Astrocyte (in vitro differentiated cells and primary cell): Measurements from ENCODE around the gene MRPS18B. TPM values are rescaled to one million over a fixed set of nuclear protein-coding genes. Genes with fewer than 3 reads are reported as not detected.

Source experiments
- DNase-seq: peaks from one replicate; pipeline ENCODE4 v3.0.0-alpha.2; 2010; ENCODE audit warnings: low read depth
- FAIRE-seq: peaks from 2 replicates; lab custom pipeline; 2011; peaks lifted over from hg19 to GRCh38; lab: Jason Lieb, UNC
- H2AFZ ChIP-seq: 2 replicates; pipeline ENCODE4 v1.6.0; 2012; ENCODE audit warnings: low read depth, low read length, inconsistent platforms
- H3K27ac ChIP-seq: 2 replicates; pipeline ENCODE4 v1.5.1; 2011; ENCODE audit warnings: low read depth, low read length, inconsistent platforms
- H3K27me3 ChIP-seq: 2 replicates; pipeline ENCODE4 v1.6.0; 2011; ENCODE audit warnings: low read length, inconsistent platforms; ENCODE audit not compliant: insufficient read depth
- H3K36me3 ChIP-seq: 2 replicates; pipeline ENCODE4 v1.5.1; 2011; ENCODE audit warnings: low read length, inconsistent platforms; ENCODE audit not compliant: insufficient read depth
- H3K4me1 ChIP-seq: 2 replicates; pipeline ENCODE4 v1.5.1; 2011; ENCODE audit warnings: low read length, inconsistent platforms; ENCODE audit not compliant: insufficient read depth
- H3K4me2 ChIP-seq: 2 replicates; pipeline ENCODE4 v1.6.0; 2012; ENCODE audit warnings: low read length, inconsistent platforms
- H3K4me3 ChIP-seq: 2 replicates; pipeline ENCODE4 v1.5.1; 2011; ENCODE audit warnings: low read depth, mild to moderate bottlenecking, low read length, inconsistent platforms; ENCODE audit not compliant: insufficient read depth
- H3K79me2 ChIP-seq: 2 replicates; pipeline ENCODE4 v1.6.0; 2012; ENCODE audit warnings: mild to moderate bottlenecking, low read length, inconsistent platforms; ENCODE audit not compliant: insufficient read depth
- H3K9ac ChIP-seq: 2 replicates; pipeline ENCODE4 v1.6.0; 2012; ENCODE audit warnings: mild to moderate bottlenecking, low read length, inconsistent platforms
- H3K9me3 ChIP-seq: 2 replicates; pipeline ENCODE4 v1.5.1; 2012; ENCODE audit warnings: low read depth, mild to moderate bottlenecking, low read length, inconsistent platforms; ENCODE audit not compliant: insufficient read depth
- H4K20me1 ChIP-seq: 2 replicates; pipeline ENCODE4 v1.6.0; 2012; ENCODE audit warnings: low read length, inconsistent platforms; ENCODE audit not compliant: insufficient read depth
- H3K27ac Mint-ChIP-seq: one replicate; pipeline ENCODE4 v1.8.0; 2021; ENCODE audit warnings: mild to moderate bottlenecking, mixed read lengths; ENCODE audit not compliant: unreplicated experiment
- H3K27me3 Mint-ChIP-seq: one replicate; pipeline ENCODE4 v1.8.0; 2021; ENCODE audit warnings: low read depth, mixed read lengths; ENCODE audit not compliant: unreplicated experiment
- H3K36me3 Mint-ChIP-seq: one replicate; pipeline ENCODE4 v1.8.0; 2021; ENCODE audit warnings: low read depth, mixed read lengths; ENCODE audit not compliant: unreplicated experiment
- H3K4me1 Mint-ChIP-seq: one replicate; pipeline ENCODE4 v1.8.0; 2021; ENCODE audit warnings: low read depth, mixed read lengths; ENCODE audit not compliant: unreplicated experiment
- H3K4me3 Mint-ChIP-seq: one replicate; pipeline ENCODE4 v1.8.0; 2021; ENCODE audit warnings: mild to moderate bottlenecking, moderate library complexity, mixed read lengths; ENCODE audit not compliant: unreplicated experiment
- H3K9me3 Mint-ChIP-seq: one replicate; pipeline ENCODE4 v1.8.0; 2021; ENCODE audit warnings: mild to moderate bottlenecking, mixed read lengths; ENCODE audit not compliant: unreplicated experiment
- CTCF ChIP-seq: IDR thresholded peaks from 2 replicates; pipeline ENCODE4 v1.5.1; 2011; ENCODE audit warnings: low read depth, mild to moderate bottlenecking, inconsistent platforms, low read length, moderate library complexity; ENCODE audit not compliant: insufficient read depth
- EZH2 ChIP-seq: IDR thresholded peaks from 2 replicates; pipeline ENCODE4 v1.6.1; 2012; ENCODE audit warnings: mild to moderate bottlenecking, low read length, inconsistent platforms; ENCODE audit not compliant: insufficient read depth
- total RNA-seq: library from RNA; stranded (reverse); gene quantifications from 2 replicates; pipeline ENCODE4 v1.2.1, GENCODE V29; 2021

Gene MRPS18B
- total RNA-seq, 1 donor from 2014 or later: 28.0 TPM

- H3K4me3 ChIP-seq: no peak overlapping the region
- H3K9me3 ChIP-seq: no peaks in the 10 kb centered on the region
- H3K27ac ChIP-seq: no peak overlapping the region
- DNase-seq (no peak), FAIRE-seq (no peak)
- H3K4me2 ChIP-seq: no peak overlapping the region
- Mint-ChIP-seq H3K27me3 (no peaks in the 10 kb centered on the region), H3K27ac (no peak overlapping the region), H3K4me1 (no peaks in the 10 kb centered on the region), H3K9me3 (no peaks in the 10 kb centered on the region), H3K36me3 (peaks cover 33% of the 10 kb centered on the region), H3K4me3 (no peak overlapping the region)
- H3K36me3 ChIP-seq: peaks cover 55% of the 10 kb centered on the region
- peaks cover 75% of the 10 kb centered on the region for H4K20me1 ChIP-seq
- no peak overlapping the region for H3K9ac ChIP-seq
- no peak for TF ChIP-seq CTCF
- no peak for TF ChIP-seq EZH2
- no peaks in the 10 kb centered on the region for H3K27me3 ChIP-seq
- H3K79me2 ChIP-seq: peaks cover 11% of the 10 kb centered on the region
- no peak overlapping the region for H2AFZ ChIP-seq
- H3K4me1 ChIP-seq: no peaks in the 10 kb centered on the region
These were observed 15.6 kb upstream of the MRPS18B start for GRCh38 chr6:30601815-30602641.

GRCh38 chr6:30603961-30604360, 13.7 kb upstream of the MRPS18B start:
- Histone ChIP-seq H2AFZ (no peak overlapping the region), H3K4me2 (no peak overlapping the region), H3K4me1 (no peaks in the 10 kb centered on the region), H3K9ac (no peak overlapping the region), H4K20me1 (peaks cover 84% of the 10 kb centered on the region), H3K4me3 (no peak overlapping the region), H3K27me3 (no peaks in the 10 kb centered on the region), H3K27ac (no peak overlapping the region), H3K36me3 (peaks cover 62% of the 10 kb centered on the region), H3K9me3 (no peaks in the 10 kb centered on the region), H3K79me2 (peaks cover 15% of the 10 kb centered on the region)
- DNase-seq: no peak
- Mint-ChIP-seq H3K27me3 (no peaks in the 10 kb centered on the region), H3K4me1 (no peaks in the 10 kb centered on the region), H3K27ac (no peak overlapping the region), H3K4me3 (no peak overlapping the region), H3K9me3 (no peaks in the 10 kb centered on the region), H3K36me3 (peaks cover 33% of the 10 kb centered on the region)
- no peak for TF ChIP-seq EZH2
- FAIRE-seq: no peak

- H3K27me3 ChIP-seq: no peaks in the 10 kb centered on the region
- no peaks in the 10 kb centered on the region for H3K27me3 Mint-ChIP-seq
- DNase-seq (no peak), FAIRE-seq (no peak)
- no peak overlapping the region for H3K4me3 ChIP-seq
- no peak overlapping the region for H3K27ac Mint-ChIP-seq
- H3K9me3 ChIP-seq: no peaks in the 10 kb centered on the region
- H3K36me3 Mint-ChIP-seq: peaks cover 12% of the 10 kb centered on the region
- no peak overlapping the region for H3K27ac ChIP-seq
- H3K4me1 Mint-ChIP-seq: peaks cover 34% of the 10 kb centered on the region
- TF ChIP-seq EZH2: no peak
- TF ChIP-seq CTCF: no peak
- peaks cover 46% of the 10 kb centered on the region for H3K79me2 ChIP-seq
- H3K4me2 ChIP-seq: no peak overlapping the region
- peaks cover 34% of the 10 kb centered on the region for H3K4me1 ChIP-seq
- no peak overlapping the region for H3K9ac ChIP-seq
- peaks cover 85% of the 10 kb centered on the region for H4K20me1 ChIP-seq
- H3K9me3 Mint-ChIP-seq: no peaks in the 10 kb centered on the region
- no peak overlapping the region for H2AFZ ChIP-seq
- peak overlapping the region; percentile 6 for H3K4me3 Mint-ChIP-seq
- H3K36me3 ChIP-seq: peaks cover 41% of the 10 kb centered on the region
These were observed 7.6 kb upstream of the MRPS18B start for GRCh38 chr6:30610065-30610464.
